ENCODE data around the gene RBBP7.

- TF ChIP-seq CTCF (IDR thresholded peaks at IDR 0.05; ENCODE audit: low read depth, low read length) (no peak), EZH2phosphoT487 (IDR thresholded peaks at IDR 0.05; ENCODE audit: low read depth) (no peak)
Measured at GRCh38 chrX:16917120-16917519, 47.0 kb upstream of the RBBP7 start.
